NK-92 (cell line): Measurements from ENCODE around the gene GPR87.

Experiments
- DNase-seq: peaks from one replicate; lab custom pipeline; 2025; ENCODE audit not compliant: unreplicated experiment; lab: John Stamatoyannopoulos, UW

GPR87 gene

GRCh38 chr3:151318313-151318712 is 1.7 kb upstream of the GPR87 start:
- no peak for DNase-seq

DNA sequence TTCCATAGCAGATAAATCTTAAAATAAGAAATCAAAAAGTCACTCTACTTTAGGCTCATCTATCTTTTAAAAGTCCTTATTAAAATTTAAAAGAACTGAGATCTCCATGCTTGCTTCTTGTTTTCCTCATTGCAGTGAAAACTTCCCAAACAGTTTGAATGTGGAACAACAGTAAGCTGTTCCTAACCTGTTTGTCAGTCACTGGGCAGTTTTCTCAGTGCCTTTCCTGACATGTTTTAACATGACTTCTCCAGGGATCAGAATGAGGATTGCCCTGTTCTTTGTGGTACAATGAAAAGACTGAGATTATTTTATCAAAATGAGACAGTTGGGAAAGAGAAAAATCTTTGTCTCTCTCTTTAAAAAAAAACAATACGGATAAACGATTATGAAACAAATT is 774 bp downstream of the GPR87 start:
- no peak for DNase-seq

GRCh38 chr3:151315136-151315535 is 1.5 kb downstream of the GPR87 start:
- DNase-seq: no peak

GRCh38 chr3:151314593-151314992 is 2.0 kb downstream of the GPR87 start:
- DNase-seq: no peak

GRCh38 chr3:151314137-151314536 is 2.5 kb downstream of the GPR87 start:
- no peak for DNase-seq

DNA sequence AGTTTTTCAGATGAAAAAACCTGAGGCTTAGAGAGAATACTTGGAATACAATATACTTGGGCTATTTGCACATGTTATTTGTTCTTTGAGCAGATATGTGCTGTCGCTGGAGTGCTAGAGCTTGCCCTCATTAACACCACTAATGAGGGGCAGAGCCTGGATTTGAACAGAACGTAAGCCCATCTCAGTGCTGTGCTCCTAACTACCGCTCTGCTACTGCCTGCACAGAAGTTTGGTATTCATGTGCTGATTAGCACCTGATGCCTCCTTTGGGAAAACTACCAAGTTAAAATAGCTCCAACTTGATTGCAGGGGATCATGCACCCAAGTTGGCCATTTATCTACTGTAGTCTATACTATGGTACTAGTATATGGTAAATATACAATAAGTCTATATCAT is 3.6 kb downstream of the GPR87 start:
- no peak for DNase-seq

DNA sequence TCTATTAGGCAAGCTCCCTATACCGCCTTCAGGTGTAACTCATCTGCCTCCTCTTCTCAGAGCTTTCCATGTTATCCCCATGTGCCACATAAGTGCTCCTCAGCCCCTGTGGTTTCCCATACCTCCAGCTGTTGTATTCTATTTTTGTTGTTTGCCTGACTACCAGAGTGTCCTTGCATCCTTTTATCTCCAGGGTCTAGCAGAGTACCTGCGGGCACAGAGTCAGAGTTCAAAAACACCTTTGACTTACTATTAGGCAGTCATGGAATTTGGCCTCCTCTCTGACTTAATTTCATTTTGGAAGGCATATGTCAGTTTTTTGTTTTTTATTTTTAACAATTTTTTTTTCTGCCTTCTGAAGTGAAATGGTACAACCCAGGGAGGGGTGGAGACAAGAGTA is 7.1 kb downstream of the GPR87 start:
- no peak for DNase-seq

GRCh38 chr3:151307583-151308488 is 8.8 kb downstream of the GPR87 start:
- DNase-seq: no peak

- no peak for DNase-seq
These were observed 9.5 kb downstream of the GPR87 start for GRCh38 chr3:151307131-151307530.

DNA sequence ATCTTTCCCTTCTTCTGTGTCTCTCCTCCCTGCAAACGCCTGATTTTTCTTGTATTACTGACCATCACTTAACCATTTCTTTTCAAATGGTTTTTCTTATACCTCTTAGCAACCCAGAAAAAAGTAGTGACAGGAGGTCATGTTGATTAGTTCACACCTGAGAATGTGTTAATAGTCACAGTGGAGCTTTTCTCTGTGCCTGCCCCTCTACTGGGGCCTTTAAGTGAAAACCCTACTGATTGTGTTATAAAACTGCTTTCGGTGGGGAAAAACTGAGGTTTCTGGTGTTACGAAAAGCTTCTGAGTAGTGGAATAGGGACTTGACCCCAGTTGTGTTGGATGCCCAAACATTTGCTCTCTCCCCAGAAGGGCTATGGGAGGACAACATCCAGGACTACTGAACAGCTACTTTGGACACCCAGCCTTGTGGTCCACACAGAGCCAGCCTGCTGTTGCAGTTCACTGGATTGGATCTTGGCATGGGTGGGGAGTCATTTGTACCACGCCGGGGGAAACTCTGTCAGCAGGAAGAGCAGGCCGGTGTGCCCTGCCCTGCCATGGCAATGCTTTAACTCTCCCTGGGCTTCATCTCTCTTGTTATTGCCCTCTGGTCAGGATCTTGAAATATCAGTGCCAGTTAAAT is 10.3 kb downstream of the GPR87 start:
- DNase-seq: no peak

- no peak for DNase-seq
These were observed 10.9 kb downstream of the GPR87 start for GRCh38 chr3:151305775-151306151.

DNA sequence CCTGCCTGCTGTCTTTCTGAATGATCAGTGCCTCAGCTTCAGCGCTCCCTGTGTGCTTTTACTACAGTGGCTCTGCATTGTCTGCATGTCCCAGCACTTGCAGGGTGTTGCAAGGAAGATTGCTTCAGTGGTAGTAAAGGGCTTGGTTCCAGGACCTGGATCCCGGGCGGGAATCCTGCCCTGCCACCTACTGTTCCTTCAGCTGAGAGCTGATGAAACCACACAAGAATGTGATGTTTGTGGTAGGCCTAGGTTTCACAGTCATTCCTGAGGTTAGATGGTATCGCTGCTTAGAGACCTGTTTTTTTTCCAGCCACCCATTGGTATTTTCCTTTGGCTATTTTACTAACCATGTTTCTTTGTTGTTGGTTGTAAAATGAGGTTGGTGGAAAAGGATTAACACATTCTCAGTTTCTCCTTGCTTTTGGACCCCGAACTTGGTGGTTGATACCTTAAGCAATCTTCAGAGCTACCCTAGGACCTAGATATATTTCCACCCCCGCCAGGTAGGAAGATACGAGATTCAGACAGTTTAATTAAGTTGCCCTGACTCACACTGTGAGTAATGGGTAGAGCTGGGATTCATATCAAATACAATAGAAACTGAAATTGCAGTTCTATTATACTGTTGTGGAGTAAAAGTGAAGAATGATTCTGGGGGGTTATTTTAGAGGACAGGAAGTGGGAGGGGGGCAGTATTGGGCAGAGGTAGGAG is 11.4 kb downstream of the GPR87 start:
- DNase-seq: no peak

- no peak for DNase-seq
These were observed 12.9 kb downstream of the GPR87 start for GRCh38 chr3:151303751-151304150.

DNA sequence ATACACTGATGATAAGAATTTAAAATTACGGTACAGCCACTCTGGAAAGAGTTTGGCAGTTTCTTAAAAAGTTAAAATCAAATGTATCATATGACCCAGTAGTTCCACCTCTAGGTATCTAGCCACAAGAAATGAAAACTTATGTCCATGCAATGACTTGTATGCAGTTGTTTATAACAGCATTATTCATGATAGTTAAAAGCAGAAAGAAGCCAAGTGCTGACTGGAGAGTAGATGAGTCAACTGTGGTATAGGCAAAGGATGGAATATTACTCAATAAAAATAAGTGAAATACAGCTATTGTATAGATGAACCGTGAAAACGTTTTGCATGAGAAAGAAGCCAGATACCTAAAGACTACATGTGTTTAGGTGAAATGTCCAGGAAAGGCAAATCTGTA is 14.8 kb downstream of the GPR87 start:
- no peak for DNase-seq

DNA sequence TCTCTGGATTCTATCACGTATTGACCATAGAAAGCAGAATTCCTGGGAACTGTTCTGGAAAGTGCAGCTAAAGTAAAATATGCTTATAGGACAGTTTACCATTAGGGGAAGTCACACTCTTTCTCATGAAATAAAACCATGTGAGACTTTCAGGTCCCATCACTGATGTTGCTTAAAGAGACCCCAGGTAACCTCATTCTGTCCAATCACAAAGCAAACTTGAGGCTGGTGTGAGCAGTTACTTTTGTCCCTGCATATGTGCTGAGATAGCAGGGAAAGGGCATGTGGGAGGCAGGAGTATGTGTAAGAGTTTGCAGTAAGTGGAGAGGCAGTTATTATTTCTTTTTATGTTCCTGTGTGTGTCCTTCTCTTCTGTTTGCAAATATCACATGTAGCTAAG is 16.1 kb downstream of the GPR87 start:
- no peak for DNase-seq

DNA sequence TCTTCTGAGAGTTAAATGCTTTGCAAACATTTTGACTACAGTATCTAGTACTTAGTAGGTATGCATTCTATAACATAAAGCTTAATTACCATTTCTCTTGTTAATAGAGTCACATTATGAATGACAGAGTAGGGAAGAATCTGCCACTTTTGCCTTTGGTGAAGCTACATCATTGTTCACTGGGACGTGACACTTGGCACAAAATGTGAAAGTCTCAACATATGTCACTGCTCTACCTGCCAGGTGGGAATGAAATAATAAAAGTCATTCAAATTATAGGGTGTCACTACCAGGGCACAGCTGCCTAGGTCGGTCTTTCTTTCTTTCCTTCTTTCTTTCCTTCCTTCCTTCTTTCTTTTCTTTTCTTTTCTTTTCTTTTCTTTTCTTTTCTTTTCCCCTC is 17.6 kb downstream of the GPR87 start:
- DNase-seq: no peak

DNA sequence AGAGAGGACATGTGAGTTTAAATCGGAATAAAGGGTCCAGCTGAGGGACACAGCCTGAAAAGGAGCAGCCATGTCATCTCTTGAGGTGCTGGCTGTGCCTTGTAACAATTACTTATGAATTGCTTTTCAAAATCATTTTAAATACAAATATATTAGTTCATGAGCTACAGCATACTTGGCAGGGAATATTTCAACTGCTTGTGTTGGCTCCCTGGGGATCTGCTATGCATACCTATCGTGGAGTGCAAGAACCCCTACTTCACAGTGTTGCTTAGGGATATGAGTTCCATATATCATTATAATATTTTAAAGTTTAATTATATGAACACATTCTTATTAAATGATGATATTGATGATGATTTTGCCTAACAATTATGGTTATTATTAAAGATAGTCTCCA is 19.2 kb downstream of the GPR87 start:
- no peak for DNase-seq

GRCh38 chr3:151296226-151296625 is 20.4 kb downstream of the GPR87 start:
- DNase-seq: no peak

DNA sequence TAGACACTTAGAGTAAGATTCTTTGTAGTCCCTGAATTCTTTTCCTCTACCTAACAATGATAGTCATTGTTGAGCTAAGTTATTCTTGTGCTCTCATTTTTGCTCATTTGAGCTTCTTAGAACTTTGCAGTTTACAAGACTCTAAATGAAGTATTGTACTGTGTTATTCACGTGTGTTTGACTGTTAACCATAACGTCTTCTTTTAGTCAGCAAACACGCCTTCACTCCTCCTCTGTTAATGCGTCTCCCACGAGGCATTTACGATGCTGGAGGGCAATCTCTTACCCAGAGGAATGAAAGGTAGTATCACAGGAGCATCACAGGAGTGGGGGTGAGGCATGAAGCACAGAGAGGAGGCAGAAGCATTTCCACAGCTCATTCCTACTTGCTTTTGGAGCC is 23.5 kb downstream of the GPR87 start:
- DNase-seq: no peak

DNA sequence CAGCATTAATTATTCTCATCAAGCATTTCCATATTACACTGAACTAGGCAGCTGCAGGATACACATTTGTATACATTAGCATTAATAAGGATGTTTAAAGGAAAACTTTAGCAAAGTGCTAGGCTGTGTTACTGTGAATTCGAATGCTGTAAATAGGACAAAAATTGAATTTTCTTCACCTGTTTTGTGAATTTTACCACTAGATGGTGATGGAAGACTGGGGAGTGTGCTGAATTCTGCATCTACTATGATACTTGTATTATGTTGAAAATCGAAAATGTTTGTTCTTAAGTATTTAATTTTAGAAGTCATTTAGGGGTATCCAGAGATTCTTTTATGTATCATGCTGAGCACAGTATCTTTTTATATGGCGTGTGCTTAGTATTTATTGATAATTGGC is 25.9 kb downstream of the GPR87 start:
- no peak for DNase-seq

GRCh38 chr3:151289445-151289844 is 27.2 kb downstream of the GPR87 start:
- no peak for DNase-seq

DNA sequence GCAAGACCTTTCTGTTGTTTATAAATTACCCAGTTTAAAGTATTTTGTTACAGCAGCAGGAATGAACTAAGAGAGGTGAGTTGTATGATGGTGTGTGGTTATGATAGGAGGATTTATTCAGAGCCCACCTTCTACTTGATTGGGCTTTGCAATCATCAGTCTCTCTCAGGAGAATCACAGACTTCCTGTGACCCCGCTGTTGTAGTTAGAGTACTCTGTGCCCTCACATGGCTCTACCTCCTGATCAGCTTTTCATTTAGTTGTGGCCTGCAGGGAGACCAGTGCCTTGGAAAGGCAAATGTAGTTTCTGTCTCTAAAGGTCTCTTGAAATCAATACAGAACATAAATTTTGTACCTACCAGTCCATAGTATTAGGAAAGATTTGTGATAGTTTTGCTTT is 30.7 kb downstream of the GPR87 start:
- DNase-seq: no peak
